ENCODE results near the gene RFX6.

The RFX6 gene

DNA sequence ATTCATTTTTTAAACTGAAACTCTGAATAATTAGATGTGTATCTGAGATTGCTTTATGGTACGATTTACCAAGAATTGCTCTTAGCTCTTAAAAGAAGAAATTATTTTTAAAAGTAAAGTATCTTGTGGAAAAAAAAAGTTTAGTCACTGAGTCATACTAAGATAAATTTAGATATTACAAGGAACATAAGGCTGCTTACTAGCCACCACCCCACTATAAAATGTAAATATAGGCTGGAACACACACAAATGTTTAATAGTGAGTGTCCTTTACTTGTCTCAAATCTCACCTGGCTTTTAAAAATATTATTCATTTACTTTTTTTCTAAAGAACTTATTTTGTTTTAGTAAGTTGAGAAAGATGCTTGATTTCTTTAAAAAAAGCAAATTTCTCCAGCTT, 17.6 kb downstream of the RFX6 start:
- no peak for DNase-seq

DNA sequence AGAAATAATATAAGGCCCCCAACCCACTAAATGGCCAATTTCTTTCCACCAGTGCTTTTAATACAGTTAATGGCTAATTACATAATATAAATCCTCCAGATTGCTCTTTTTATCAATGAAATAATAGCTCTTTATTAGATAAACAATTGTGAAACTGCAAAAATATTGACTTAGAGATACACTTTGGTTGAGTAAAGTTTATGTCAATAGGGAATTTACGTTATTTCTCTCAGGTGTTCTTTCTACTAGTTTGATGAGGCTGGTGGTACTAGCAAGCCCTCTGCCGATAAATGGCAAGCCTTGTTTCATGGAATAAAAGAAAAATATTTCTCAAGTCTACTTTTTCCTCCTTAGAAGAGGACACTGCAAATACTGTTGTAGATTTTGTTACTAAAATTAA, 18.9 kb downstream of the RFX6 start:
- no peak for DNase-seq

DNA sequence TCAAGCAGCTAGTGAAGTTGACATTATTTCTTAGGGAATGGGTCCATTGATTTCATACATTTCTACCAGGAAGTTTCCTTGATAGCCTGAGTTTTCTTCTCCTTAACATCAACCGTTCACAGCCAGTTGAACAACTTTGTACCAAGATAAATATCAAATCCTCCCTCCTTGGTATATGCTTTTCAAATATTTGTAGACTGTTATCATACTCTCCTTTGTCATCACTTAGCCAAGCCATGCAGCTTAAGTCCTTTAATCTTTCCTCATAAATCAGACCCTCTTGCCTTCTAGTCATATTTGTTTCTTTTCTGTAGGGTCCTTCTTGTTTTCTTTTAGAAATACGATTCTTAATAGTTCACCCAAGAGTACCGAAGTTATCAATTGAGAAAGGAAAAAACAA, 25.6 kb downstream of the RFX6 start:
- no peak for DNase-seq

DNA sequence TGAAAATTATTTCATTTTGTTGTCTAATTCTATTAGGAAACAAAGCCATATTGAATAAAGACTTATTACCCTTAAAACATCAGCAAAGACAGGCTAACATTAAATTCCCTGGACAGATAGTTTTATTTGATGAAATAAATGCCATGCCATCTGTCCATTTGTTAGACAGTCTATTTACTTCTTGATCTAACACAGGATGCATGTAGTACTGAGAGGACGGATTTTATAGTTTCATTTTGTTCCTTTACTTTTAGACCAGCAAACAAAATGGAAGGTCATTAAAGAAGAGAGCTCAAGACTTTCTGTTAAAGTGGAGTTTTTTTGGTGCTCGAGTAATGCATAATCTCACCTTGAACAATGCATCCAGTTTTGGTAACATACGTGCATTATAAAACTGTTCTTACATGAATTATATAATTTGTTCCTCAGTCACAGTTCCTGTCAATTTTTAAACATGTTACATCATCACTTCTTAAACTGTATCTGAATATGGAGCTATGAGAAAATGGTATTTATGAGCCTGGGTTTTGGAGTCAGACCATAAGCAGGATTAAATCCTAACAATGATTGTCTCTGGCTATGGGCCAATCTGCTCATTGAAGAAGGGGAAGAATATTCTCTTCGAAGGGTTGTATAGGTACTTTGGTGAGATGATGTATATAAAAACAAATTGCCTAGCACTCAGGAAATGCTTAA, 46.0 kb downstream of the RFX6 start:
- DNase-seq, result no peak

DNA sequence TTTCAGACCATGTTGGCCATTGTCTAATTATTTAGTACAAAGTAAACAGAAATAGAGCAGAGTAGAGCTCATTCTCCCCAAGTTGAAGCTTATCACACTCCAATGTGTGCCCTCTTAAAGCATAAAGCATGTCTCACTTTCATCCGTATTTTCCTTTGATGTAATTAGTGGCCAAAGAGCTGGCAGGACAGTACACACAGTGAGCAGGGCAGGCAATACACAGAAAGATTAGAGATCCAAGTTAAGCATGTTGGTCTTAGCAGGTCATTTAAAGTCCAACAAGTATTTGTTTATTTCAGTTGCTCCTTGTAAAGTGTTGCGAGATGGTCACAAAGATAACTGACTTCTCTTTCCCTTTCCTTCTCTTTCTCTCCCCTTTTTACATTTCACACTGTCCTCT, 47.2 kb downstream of the RFX6 start:
- no peak for DNase-seq

DNA sequence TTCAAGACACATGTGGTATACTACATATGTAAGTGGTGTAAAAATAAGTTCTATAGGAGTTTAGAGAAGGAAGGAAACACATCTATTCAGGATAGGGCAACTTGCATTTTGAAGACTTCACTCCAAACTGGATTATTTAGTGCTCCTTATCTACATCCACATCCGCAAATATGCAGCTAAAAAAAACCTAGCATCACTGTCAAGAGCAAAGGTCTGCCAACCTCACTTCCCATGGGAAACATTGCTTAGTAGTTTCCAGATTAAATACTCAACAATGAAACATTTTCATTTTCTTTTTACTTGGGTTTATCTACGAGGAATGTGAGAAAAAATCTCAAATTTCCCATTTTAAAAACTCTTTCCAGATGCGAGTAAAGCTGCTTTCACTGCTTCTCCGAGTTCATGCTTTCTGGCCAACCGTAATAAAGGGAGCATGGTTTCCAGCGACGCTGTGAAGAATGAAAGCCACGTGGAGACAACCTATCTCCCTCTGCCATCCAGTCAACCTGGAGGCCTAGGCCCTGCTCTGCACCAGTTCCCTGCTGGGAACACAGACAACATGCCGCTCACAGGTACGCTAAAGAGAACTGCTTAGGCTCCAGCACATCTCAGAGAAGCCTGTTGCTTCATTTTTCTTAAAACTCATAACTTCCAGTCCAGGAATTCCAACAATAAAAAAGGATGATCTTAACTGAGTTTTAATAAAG, 48.2 kb downstream of the RFX6 start:
- no peak for DNase-seq

DNA sequence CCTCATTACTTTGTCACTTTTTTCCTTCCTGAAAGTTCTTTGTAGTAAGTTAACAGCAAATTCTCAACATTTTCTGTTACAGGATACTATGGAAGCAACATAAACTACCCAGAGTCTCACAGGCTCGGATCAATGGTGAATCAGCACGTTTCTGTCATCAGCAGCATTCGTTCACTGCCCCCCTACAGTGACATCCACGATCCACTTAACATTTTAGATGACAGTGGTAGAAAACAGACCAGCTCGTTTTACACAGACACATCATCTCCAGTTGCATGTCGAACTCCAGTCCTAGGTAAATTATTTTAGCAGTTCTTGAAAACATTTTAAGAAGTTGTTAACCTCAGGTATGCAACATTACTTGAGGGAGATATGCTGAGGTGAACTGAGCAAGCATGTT, 51.6 kb downstream of the RFX6 start:
- DNase-seq, result no peak

DNA sequence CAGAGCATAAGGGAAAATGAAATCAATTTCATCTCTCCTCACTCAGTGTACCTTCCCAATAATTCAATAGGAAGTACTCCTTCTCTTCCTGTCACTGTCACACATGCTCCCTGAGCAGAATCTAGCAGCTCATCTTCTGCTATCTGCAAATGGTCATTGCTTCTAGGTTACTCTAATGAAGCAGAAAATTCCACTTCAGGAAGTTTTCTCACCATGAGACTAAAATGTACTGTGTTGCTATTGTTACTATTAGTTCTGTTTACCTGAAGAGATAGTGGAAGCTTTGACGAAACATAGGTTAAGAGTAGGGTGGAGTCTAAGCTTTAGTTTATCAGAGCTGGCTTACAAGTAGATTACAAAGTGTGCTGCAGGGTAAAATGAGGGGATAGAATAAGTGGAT, 52.8 kb downstream of the RFX6 start:
- no peak for DNase-seq

DNA sequence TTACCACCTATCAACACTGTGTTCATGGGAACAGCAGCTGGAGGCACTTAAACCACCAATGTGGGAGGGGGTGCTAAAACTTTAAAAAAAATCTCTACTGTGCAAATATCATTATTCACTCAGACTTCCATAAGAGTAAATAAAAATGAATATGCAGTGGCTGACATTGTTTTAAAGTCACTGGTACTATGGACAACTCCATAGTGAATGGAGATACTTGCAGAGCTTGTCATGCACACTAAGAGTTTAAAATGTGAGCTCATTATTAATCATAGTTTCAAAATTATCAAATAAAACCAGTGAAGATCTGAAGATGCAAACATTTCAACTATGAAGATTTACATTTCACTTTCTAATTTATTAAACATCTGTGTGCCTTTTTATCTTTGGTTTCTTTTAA, 54.4 kb downstream of the RFX6 start:
- DNase-seq, result no peak

DNA sequence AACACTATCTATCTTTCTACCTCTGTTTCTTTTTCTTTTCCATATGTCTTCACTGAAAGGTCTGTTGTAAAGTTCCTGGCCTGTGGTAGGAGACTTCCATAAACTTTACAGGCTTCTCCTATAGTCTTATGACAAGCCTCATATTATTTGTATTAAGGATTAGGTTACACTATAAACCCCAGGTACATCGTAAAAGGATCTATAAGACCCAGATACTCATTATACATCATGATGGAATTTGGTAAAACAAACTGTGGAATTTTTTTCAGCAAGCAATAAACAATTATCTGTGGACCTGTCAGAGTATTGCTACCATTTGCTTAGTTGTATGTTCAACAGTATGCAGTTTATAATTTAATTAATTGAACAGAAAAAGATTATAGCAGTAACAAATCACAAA, 55.5 kb downstream of the RFX6 start:
- DNase-seq, result no peak

DNA sequence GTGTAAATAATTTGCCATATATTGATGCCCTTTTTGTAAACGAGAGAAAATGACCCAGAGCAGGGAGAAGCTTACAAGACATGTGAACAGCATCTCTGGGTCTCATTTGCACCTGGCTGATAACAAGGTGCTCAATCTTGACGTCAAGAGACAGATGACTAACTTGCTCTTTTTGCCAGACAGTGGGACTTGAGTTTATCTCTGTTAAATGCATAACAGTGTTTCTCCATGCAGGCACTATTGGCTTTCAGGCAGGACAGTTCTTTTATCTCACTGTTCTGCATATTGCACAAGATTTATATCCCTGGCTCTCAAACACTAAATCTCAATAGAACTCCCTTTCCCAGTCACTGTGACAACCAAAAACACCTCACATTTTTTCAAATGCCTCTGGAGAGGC, 56.4 kb downstream of the RFX6 start:
- no peak for DNase-seq

DNA sequence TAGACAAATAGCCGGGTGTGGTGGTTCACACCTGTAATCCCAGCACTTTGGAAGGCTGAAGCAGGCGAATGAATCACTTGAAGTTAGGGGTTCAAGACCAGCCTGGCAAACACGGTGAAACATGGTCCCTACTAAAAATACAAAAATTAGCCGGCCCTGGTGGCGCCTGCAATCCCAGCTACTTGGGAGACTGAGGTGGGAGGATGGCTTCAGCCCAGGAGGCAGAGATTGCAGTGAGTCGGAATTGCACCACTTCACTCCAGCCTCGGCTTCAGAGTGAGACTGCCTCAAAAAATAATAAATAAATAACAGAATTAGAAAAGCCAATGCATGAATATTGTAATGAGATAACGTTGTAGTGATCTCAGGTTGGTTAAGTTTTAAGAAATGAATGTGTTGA, 61.3 kb downstream of the RFX6 start:
- no peak for DNase-seq

DNA sequence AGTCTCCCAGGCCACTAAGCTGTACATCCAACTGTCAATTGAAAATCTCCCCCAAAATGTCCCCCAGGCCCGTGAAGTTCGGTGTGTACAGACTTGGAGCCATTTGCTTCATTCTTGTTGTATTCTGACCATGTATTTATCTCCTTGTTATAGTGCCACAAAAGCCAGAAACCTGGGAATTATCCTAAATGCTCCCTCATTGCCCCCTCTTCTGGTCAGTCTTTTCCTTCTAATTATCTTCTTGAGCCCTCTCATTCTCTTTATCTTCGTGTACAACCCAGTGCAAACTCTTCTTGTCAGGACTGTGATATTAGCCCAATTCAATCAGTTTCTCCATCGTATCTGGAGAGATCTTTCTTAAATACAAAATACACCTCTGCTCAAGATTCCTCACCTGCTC, 64.7 kb downstream of the RFX6 start:
- no peak for DNase-seq

DNA sequence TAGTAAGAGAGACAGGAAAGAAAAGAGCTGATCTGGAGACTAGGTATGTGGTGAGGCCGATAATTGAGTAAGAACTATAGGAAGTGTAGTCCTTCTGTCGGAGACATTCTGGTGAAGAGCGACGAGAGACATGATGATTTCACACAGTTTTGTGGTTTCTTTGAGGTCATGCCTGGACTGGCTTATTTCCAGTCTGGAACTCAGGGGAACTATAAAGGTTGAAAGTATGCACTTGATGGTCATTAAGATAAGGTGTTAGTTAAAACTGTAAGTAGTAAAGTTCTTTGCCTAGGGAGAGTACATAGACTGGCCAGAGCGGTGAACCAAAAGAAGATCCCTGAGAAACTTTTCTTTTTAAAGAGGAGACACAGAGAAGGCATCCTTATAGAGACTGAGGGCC, 68.8 kb downstream of the RFX6 start:
- no peak for DNase-seq

DNA sequence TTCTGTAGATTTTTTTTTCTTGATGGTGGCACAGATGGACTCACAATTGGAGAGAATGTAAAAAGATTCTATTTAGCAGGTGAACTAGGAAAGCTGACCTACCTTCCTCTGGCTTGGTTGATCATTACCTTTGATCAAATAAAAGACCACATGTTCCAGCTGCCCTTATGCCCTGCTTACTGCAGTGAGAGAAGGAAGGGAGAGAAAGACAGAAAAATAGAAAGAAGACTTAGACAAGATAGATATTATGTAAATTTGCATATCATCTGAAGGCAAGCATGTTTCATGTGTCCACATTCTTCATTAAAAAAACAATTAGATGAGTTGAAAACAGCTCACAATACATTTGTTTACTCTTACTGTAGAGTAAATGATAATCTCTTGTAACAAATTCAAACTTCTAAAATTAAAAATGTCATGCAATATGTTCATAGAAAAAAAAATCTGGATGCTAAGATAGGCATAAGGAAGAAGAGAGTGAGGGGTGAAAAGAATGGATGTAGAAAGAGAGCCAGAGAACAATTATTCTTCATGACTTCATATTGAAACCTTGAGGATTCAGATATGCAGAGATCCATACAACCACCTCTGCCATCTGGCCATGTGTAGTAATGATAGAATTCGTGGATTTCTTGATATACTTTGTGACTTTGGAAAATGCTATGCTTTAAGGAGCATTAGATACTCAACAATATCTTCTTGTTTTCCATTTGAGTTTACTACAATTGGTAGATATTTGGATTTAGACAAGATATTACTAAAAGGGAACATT, 71.7 kb downstream of the RFX6 start:
- no peak for DNase-seq

DNA sequence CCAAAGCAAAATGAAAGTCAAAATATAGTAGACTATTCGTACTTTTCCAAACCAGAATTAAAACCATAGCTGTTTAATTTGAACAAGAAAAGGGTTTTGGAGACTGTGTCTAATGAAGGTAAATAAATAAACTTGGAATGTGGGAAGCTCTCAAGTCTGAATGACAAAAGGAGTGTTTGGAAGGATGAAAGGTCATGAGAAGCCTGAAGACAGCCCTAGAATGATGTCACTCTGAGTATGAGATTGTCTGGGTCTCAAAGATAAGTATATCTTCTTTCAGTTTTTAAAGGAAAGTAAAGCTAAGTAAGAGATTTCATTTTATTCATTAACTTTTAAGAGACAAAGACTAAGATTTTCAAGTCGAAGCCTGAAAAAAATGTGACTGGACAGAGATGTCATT, 72.9 kb downstream of the RFX6 start:
- no peak for DNase-seq

DNA sequence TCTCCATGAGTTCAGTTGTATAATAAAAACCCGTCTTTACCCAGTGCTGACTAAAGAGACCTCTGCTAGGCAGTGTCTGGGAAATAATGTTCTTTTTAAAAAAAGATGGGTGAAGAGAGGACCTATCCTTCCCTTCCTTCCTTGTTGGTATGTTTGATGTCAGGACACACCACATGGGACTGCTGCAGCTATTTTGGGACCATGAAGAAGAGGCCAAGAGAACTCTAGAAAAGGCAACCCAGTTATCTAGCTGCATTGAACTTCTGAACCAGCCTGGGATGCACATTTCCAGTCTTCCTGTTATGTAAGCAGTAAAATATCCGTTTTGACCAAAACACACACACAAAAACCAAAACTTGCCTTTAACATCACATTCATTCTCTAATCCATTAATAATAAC, 77.3 kb downstream of the RFX6 start:
- no peak for DNase-seq

DNA sequence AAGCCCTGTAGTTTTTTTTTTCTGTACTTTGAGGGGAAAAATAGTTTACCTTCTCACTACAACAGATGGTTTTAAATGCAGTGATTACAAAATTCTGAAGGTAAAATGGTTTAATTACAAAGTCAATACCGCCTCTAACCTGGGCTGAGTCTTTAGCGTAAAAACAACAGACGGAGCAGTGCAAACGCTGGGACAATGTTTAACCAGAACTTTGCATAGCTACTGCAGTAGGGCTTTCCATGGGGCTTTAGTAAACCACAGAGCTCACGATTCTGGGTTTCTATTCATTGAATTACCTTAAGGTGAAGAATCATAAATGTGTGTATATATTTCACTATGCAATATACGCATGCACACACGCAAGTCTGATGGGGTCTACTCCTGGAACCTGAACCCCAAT, 77.9 kb downstream of the RFX6 start:
- DNase-seq, result no peak

DNA sequence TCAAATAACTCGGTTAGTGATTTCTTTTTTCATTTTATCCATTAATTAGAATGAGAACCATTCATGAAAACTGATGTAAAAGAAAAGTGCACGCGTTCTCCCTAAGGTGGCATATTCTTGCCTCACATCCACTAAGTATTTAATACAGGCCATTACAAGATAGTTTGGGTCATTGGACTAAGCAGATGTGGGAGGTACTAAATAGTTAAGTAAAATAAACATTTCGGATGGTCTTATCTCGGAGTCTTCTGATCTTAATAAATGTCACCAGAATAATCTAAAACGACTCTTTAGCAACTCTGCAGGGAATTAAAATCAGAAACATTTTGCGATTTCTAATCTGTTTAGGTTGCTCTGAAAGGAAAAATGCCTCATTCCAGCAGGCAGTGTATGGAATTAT, 78.7 kb downstream of the RFX6 start:
- DNase-seq, result no peak

DNA sequence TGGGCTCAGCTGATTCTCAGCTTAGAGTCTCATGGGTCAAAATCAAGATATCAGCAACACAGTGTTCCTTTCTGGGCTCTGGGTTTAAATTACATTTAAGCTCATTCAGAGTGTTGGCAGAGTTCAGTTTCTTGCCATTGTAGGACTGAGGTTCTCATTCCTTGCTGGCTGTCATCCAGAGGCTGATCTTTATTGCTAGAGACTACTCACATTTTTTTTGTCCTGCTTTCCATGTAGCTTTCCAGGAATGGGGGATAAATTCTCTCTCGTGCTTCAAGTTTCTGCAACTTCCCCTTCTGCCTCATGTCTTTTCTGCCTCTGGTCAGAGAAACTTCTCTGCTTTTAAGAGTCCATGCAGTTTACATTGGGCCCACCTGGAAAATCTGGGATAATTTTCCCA, 86.9 kb downstream of the RFX6 start:
- no peak for DNase-seq

DNA sequence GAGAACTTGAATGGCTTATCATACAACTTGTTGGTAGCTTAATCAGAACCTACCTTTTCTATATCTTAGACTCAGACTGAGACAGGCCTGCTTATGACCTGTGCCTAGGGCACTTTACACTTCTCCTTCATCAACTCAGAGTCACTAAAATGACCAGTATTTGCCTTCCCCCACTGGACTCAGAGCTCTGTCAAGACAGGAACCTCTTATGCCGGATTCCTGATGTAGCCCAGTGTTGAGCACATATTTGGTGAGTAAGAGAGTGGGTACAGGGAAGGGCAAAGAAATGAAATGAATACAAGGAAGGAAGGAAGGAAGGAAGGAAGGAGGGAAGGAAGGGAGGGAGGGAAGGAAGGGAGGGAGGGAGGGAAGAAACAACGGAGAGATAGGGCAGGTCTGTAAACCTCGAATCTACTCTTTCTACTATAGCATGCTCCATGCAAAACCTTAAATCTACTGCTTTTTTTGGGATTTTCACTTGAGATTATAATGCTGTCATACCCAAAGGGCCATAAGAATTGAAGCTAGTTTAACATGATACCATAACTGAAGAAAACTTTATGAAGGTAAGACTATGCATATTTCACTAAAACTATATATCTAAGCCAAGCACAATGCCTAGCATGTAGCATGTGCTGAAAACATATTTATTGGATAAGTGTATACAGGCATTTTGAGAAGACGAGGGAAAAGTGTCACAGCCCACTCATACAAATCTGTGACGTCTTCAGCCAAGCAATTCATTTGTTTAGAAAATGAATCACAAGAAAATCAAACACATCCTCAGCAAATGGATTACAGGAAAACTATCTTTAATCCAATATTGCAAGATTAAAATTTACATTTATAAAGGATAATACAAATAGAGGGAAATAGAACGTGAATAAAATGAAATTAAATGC, 89.9 kb downstream of the RFX6 start:
- no peak for DNase-seq

DNA sequence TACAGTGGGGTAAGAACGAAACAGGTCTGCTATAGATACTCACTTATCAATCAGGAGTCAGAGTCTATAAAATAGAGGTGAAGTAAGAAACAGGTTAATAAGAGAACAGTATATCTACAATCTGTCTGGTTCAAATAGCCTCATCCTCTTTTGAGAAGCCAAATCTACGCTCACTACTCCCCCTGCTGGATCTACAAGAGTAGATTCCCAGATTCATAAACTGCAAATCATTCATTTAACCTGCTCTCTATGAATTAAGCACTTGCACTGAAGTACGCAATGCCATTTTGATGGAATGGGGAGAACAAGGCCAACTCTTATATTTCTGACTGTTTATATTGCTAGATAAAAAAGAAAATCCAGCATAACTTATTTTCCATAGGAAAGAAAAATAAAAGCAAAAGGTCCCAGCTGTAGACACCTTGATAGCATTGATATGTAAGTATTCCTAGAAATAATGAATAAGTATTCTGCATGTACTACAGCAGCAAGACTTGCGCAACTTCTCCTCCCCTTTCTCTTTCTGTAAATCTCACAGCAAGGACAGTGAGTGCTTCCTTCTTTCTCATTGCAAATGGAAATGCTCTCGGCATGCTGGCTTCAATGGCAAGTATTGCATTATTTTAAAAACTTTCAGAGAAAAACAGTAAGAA, 92.3 kb downstream of the RFX6 start:
- no peak for DNase-seq

DNA sequence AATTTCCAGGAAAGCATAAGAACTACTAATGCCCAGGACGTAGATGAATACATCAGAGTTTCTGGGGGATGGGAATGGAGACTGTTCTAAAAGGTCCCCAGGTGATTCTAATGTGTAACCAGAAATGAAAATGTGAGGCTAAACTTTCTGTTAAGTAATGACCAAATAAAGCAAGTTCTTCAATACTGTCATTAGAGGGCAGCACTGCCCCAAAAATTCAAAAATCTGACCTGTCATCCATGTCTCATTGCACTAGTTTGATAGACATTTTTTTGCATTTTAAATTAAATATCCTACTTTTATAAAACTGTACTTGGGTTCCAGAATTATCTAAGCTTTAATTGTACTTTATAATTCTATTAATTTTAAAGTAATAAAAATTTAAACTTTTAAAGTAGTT, 94.9 kb downstream of the RFX6 start:
- DNase-seq, result no peak
